Tongue (tissue), 2 donors: Measurements from ENCODE around the gene KIAA1755. TPM values are rescaled to one million over a fixed set of nuclear protein-coding genes. Genes with fewer than 3 reads are reported as not detected.

ENCODE experiments used
- DNase-seq: peaks from one replicate; pipeline ENCODE4 v3.0.0-alpha.2; 2015
- total RNA-seq: library from RNA; depleted of rRNA; stranded (reverse); fragments of >200 nt; gene quantifications from one replicate; pipeline ENCODE4 v1.2.3, GENCODE V29; 2014

Gene KIAA1755
- total RNA-seq, 1 donor from 2014 or later, result 5.0 TPM

DNA sequence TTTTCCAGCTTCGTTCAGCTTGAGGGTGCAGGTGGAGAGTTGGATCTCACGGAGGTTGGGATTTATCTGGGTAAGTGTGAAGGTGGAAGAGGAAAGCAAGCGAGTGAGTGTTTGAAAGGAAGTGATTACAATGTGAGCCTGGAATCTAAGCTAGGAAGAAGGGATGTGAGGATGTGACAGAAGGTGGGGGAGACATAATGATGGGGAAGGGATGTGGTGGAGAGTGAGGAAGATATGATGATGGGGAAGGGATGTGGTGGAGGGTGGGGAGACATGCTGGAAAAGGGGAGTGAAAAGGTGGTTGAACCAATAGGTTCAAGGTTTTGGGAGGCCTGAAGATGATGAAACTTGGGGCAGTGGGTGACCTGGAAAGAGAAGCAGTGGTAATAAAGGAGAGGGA lies 23.2 kb downstream of the KIAA1755 start:
- no peak for DNase-seq

DNA sequence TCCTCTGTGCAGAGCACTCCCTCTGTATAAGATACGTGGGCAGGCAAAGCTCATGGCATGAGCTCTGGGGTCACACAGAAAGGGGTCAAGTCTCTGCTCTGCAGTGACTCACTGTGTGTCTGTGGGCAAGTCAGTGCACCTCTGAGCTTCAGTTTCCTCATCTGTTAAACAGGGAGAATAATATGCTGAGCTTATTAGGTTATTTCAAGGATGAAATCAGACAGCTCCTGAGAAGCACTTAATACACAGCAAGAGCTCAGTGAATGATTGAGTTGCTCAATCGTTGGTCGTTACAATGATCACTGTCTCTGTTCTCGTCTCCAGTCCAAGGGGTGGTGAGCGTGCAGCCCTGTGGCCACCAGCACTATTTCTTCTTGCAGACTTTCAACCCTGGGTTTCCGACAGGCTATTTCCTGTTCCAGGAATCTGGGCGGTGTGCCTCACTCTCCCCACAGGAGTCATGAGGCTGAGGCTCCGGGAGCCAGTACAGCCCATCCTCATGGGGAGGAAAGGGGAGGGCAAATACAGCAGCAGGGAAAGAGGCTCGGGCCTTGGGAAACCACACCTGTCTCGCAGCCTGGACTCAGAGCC lies 28.9 kb downstream of the KIAA1755 start:
- no peak for DNase-seq

DNA sequence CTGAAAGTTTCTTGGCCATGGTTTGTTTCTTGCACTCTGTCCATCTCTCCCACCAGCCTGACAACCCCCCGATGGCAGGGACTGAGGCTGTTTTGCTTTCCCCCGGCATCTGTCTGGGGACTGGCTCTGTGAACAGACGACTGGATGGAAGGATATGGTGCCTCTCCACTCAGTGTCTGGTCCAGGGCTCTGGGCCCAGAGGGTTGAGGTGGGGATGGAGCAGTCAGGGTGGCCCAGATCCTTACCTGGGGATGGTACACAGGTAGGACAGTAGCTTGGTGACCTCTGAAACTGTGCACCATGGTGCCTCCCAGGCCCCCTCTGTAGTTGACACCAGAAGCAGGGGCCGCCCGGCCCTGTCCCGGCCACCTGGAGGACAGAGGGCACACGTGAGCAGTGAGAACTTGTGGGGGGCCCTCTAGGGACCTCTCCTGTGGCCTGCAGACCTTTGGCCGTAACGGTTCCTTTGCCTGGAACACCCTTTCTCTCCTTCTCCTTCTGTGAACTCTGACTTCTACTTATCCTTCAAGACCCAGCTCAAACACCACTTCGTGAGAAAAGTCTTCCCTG lies 29.5 kb downstream of the KIAA1755 start:
- no peak for DNase-seq

DNA sequence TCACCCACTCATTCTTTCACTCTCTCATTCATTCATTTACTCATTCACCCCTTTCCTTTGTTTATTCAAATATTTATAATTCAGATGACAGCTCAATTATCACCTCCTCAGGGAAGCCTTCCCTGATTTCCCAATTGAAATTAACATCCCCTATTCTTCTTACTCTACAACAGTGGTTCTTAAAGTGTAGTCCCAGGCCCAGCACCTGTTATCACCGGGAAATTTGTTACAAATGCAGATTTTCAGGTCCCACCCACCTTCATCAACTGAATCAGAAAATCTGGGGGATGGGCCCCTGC lies 30.3 kb downstream of the KIAA1755 start:
- no peak for DNase-seq

DNA sequence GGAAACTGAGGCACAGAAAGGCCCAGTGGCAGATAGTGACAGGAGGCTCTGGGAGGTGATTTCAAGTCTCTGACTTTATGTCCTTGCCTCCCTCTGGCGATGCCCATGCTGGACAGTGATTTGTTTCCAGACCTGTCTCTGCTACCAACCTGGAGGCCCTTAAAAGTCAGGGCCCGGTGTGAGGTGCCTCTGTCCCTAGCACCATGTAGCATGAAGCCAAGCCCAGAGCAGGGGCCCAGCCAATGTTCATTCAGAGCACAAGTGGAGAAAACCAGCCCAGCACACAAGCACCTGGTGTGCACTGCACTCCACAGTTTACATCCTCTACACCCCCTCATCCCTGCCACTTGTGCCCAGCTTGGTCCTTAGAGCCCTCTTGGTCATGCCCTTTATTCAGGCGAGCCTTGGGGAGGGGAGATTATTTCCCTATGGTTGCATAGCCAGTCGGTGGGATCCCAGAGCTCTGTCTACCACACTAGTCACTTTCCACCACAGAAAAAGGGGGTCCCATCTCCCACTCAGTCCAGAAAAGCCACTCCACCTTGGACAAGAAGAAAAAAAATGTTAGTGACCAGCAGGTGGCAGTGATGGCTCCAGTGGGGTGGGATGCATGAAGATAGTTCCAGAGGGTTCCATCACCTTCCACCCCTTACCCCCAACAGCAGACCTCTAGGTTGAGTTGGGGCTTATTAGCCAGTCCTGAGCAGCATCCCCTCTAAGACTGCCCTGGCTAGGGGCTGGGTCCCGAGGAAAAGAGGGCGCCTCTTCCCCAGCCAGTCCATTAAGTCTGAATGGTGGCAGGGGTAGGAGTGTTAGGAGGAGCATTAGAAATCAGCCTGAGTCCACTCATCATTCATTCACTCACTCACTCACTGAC lies 30.9 kb downstream of the KIAA1755 start:
- peak; percentile 38 for DNase-seq

DNA sequence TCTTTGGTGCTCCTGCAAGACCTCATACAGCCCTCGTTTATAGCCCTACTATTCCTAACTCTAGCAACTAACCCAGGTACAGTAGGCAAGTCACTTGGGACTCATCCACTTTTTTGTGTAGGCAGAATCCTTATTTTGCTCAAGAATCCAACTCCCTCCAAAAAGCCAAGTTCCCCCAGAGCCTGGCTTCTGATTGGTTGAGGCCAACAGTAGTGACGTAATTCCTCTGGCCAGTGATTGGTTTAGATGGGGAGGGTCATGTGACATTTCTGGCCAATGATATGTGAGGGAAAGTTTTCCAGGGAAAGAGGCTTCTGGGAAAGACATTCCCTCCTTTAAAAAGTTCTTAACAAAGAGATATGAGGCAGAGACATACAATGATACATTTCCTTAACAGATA lies 32.1 kb downstream of the KIAA1755 start:
- no peak for DNase-seq

DNA sequence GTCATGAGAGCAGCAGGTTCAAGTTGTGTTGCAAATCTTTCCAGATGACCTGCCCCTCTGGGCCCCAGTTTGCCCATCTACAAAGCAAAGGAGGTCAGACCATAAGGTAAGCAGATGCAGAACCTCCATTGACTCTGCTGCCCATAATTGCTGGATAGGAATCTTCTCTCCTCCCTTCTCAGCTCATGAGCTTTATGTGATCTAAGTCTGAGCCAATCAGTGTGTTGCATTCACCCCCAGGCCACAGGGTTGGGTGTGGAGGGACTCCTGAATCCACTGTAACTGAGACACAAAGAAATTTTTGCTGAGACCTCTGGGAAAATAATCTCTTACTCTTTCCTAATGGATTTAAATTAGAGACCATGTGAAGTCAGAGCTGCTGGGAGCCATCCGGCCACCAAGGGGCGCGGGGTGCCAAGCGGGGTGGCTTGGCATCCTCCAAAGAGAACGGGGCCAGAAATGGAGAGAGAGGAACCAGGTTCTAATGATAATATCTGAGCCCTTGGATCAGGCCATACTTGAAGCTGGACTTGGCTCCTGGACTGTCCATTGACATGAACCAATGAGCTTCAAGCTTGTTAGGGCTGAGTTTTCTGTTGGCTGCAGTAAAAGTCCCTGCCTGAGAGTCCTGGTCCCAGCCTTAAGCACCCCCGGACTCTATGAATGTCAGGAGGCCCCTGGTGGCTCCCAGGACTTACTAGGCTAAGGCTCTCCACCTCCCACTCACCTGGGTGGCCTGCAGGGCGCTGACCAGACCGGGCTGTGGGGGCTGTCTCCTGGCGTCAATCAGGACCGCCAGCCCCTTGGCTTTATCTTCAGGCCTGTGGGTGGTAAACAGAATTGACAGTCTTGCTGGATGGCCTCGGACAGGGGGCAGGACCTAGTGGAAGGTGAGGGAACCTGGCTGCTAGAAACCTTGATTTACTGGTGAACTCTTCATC lies 32.8 kb downstream of the KIAA1755 start:
- no peak for DNase-seq

DNA sequence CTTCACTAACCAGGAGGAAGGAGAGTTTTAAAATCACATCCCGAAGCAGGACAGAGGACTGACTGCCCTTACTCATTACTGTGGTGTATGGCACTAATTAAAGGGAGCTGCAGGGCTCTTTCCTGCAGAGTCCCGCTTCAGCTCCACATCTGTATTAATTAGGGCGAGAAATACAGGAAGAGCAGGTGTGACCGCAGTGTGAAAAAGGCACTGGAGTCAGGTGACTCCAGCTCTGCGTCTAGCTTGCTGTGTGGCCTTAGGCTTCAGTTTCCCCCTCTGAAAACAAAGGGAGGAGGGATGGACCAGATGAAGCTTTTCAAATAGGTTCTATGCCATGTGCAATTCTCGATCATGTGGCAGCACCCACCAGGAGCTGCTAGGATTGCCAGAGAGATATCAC lies 34.0 kb downstream of the KIAA1755 start:
- no peak for DNase-seq

DNA sequence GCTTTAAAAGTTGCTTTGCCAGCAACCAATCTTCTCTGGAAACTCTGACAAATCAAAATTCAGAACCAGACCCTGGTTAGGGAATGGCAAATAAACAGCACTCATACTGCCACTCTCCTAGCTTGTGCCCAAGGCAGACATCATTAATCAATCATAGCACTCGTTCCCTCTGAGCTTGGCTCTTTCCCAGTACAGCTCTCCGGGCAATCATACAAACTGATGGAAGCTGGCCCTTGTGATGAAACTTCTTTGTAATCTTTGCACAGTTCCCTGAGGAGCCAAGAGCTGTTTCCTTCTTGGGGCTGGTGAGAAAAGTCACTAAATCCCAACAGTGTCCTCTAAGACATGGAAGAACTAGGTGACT lies 34.7 kb downstream of the KIAA1755 start:
- no peak for DNase-seq

DNA sequence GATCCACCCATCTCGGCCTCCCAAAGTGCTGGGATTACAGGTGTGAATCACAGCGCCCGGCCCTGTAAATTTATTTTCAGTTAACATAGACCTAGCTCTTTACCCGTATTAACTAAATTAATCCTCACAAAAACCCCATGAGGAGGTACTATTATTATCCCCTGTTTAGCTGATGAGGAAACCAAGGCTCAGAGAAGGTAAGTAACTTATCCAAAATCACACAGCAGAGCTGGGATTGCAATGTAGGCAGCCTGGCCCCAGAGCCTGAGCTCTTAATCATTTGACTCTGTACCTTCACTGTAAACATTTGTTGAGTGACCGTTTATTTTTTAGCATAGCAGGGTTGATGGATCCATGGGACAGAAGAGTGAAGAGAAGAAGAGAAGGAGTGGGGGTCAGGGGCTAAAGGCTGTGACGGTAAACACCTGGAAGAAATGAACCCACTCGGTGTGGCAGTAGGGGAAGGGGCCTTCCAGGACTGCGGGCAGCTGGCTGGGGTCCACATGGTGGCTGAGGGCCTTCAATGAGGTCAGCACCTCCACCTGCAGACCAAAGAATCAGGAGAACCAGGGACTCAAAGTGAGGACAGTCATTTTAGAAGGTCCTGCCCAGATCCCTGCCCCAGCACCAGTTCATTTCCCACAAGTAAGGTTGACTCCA lies 35.2 kb downstream of the KIAA1755 start:
- no peak for DNase-seq

DNA sequence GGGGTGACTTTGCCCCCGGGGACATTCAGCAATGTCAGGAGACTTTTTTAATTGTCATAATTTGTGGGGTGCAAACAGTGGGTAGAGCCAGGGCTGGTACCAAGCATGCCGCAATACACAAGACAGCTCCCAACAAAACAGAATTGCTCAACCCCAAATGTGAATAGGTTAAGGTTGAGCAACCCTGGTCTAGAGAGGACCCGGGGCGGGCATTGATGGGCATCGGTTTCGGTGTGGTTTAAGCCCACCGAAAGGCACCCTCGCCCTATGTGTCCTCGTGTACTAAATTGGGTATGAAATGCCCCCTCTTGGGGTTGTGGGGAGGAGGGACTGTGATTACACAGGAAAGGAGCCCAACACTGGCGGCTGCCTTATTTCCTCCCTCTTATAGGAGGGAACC lies 36.0 kb downstream of the KIAA1755 start:
- DNase-seq, result no peak

DNA sequence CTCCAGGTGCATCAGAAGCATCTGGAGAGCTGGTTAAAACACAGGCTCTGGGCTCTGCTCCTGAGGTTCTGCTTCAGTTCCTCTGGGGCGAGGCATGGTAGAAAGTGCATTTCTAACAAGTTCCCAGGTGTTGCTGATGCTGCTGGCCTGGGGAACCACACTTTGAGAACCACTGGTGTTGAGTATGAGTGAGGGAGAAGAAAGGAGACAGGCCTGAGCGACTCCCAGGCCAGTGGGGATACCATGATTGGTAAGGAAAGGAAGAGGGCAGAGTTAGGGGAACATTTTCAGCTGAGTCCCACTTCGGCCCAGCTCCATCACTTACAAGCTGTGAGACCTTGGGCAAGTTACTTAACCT lies 36.8 kb downstream of the KIAA1755 start:
- no peak for DNase-seq

DNA sequence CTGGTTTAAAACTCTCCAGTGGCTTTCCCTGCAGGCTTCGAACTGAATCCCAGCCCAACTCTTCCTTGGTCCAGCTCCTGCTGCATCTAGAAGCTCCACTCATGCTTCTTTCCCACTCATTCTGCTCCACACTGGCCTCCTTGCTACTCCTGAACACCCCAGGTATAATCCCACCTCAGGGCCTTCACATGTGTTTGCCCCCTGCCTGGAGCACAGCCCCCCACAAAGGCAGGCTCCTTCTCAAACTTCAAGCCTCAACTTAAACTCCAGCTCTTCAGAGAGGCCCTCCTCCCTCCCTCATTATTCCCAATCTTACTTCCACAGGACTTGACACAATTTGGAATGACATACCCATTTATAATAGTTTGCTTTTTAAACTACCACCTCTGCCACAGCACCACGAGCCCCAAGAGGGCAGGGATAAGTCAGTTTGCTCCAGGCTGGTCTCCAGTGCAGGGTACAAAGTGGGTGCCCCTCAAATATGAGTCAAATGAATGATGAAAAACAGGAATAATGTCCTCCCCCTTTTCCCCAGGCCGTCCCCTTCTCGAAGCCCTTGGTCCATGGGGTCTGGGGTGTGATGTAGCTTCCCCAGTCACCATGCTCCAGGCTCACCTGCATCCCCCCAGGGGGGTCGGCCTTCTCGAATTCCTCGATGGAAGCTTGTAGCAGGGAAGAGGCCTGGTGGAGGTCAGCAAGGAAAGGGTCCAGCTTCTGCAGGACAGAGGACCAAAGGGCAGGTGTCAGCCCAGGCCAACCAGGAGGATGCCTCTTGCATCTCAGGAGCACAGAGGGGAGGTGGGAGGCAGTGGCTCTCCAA lies 37.4 kb downstream of the KIAA1755 start:
- DNase-seq, result no peak

DNA sequence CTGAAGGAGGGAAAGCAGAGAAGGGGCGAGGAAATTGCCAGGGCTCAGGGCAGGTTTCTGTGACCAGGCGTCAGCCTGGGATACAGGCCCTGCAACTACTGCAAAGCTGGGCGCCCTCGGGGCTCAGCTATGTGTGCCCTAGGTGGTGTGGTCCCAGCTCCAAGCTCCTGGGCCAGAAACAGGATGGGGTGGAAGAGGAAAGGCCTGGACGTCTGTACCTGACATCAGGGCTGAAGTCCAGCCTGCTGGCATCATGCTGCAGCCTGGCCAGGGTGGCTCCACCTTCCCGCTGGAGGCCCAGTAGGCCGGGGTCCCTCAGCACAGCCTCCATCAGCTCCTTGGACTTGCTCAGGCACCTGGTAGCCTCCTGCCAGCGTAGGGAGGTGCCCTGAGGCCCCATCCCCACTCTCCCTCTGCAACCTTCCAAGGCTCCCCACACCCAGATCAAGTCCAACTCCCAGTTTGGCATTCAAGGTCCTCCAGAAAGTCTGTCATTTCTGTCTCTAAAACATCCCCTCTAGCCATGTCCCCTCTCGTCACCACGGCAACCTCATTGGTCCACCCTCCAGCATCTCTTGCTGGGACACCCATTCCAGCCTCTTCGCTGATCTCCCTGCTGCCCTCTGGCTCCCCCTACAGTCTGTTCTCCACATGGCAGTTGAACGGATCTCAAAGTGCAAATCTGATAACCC lies 38.2 kb downstream of the KIAA1755 start:
- peak; percentile 70 for DNase-seq

DNA sequence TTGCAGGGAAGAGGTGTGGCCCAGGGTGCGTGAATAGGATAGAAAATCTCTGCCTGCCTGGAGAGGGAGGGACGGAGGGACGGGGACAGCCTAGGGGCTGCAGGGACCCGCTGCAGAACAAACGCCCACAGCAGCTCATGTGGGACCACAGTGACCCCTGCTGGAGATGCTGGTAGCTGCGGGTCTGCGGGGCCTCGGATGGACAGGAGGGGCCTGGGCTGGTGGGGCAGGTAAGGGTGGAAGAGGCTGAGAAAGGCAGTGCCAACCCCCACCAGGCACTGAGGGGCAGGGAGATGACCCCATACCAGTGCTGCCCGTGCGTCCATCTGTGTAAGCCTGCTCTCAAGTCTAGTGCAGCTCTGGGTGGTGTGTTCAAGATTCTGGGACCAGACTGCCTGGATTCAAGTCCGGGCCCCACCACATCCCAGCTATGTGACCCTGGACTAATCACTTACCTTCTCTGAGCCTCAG lies 39.4 kb downstream of the KIAA1755 start:
- peak; percentile 89 for DNase-seq

DNA sequence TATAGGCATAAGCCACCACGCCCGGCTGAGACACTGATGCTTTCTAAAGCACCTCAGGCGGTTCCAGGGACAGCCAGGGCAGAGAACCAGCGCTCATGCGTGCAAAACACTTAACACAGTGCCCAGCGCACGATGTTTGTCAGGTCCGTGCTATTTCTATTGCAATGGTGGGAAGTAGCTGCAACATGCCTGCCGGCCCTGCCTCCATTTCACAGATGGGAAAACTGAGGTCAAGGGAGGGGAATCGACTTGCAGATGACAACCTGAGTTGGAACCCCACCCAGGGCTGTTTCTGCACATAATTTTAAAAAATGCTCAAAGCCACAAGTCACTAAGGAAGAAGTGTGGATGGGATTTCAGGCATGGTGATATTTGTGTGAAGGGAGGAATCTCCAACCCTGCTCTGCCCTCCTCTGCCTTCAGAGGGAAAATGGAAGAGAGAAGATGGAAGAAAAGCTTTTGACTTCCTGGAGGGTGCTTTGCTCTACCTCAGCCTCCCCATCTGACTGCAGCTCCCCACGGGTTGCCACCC lies 39.9 kb downstream of the KIAA1755 start:
- DNase-seq, result no peak

DNA sequence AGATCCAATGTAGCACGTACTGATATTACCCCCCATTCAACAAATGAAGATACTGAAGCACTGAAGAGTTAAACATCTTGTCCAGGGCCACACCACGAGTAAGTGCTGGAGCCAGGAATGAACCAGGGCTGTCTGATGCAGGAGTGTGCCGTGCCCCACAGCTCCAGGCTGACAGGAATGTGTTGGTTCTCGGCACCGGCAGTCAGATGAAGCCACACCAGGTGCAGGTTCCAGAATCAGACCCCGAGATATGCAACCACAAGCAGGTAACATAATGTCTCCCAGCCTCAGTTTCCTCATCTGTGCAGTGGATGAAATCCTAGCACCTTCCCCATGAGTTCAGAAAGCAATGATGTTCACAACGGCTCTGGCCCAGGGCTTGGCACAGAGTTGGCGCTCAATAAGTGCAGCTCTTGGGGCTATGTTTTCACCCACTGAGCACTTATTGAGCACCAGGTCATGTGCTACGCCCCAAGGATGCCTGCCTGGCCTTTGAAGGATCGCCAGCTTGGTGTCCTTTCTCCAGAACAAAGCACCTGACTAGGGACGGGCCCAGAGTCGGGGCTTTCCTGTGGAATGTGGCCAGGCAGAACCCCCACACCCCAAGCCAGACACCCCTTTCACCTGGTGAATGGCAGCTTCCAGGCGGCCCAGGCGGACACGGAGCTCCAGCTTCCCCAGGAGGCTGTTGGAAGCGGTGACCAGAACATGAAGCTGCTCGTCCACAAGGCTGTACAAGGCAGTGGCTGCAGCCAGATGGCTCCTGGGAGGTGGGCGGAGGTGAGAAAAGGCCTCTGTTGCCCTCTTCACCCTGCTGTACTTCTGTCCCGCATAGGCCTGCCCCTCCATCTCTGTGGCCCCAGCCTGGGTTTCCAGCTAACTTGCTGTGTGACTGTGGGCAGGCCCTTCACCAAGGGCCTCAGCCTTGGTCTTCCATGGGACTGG lies 41.3 kb downstream of the KIAA1755 start:
- no peak for DNase-seq

DNA sequence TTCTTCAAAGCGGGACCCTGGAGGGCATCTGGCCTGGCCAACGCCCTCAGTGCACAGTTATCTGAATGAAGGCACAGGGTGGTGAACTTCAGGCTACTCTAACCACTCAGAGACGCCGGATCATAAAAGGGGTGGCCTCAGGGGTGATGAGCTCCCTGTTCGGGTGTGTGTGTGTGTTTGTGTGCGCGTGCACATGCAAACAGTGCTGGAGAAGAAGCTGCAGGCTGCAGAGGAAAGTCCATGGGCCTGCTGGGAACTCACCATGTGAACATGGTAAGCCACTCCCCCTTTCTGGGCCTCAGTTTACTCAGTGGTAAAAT lies 42.0 kb downstream of the KIAA1755 start:
- no peak for DNase-seq
